HepG2 (cell line): ENCODE results near the gene NCOA7. TPM values are rescaled to one million over a fixed set of nuclear protein-coding genes. Genes with fewer than 3 reads are reported as not detected.

Source experiments
- CAMTA2 ChIP-seq: sonication (generic); formaldehyde crosslinking; IDR thresholded peaks from 2 replicates; pipeline ENCODE4 v1.4.0; 2020; ENCODE audit warnings: mild to moderate bottlenecking, missing genetic modification reagents, borderline replicate concordance
- CC2D1A ChIP-seq: sonication (generic); formaldehyde crosslinking; IDR thresholded peaks from 2 replicates; pipeline ENCODE4 v1.8.1; 2023; ENCODE audit warnings: mild to moderate bottlenecking, missing genetic modification reagents
- EEA1 ChIP-seq: sonication (generic); formaldehyde crosslinking; IDR thresholded peaks from 2 replicates; pipeline ENCODE4 v1.5.1; 2020; ENCODE audit warnings: mild to moderate bottlenecking, missing genetic modification reagents, borderline replicate concordance
- EP300 ChIP-seq, 3 experiments: sonication (generic) in 1 of 3; formaldehyde crosslinking in 1 of 3; IDR thresholded peaks; 2 replicates each; pipeline versions ENCODE4 v1.5.1 to v1.6.1; 2011 to 2020; ENCODE audit warnings: low read depth in 2 of 3, low read length in 2 of 3, borderline replicate concordance in 1 of 3, improper control_type of control experiment in 1 of 3, mild to moderate bottlenecking in 1 of 3, missing genetic modification reagents in 1 of 3, moderate library complexity in 1 of 3
- ETV6 ChIP-seq: sonication (generic); formaldehyde crosslinking; conservative IDR thresholded peaks from 2 replicates; pipeline ENCODE4 v1.4.0; 2020; ENCODE audit warnings: missing genetic modification reagents
- ISX ChIP-seq: sonication (generic); formaldehyde crosslinking; conservative IDR thresholded peaks from 2 replicates; pipeline ENCODE4 v1.5.0; 2020; ENCODE audit warnings: missing genetic modification reagents
- NCOA2 ChIP-seq: sonication (generic); formaldehyde crosslinking; IDR thresholded peaks from 2 replicates; pipeline ENCODE4 v1.8.0; 2022; ENCODE audit warnings: inconsistent platforms
- PHB2 ChIP-seq: fragments of 450-650 bp; IDR thresholded peaks from 2 replicates; pipeline ENCODE4 v1.6.1; 2018; ENCODE audit not compliant: partially characterized antibody
- RBM39 ChIP-seq: fragments of 200-400 bp; formaldehyde crosslinking; IDR thresholded peaks from one replicate; pipeline ENCODE4 v1.6.1; 2018; ENCODE audit warnings: antibody characterized with exemption, mild to moderate bottlenecking, low read depth, low read length; ENCODE audit not compliant: poor library complexity, severe bottlenecking
- SMARCE1 ChIP-seq: fragments of 450-650 bp; IDR thresholded peaks from 2 replicates; pipeline ENCODE4 v1.6.1; 2017; ENCODE audit warnings: borderline replicate concordance
- SRSF1 ChIP-seq: fragments of 200-400 bp; formaldehyde crosslinking; optimal IDR thresholded peaks from 2 replicates; pipeline ENCODE3; 2017; ENCODE audit warnings: mild to moderate bottlenecking, low read depth, low read length, moderate library complexity
- SRSF9 ChIP-seq: fragments of 200-400 bp; formaldehyde crosslinking; IDR thresholded peaks from 2 replicates; pipeline ENCODE4 v1.6.1; 2018; ENCODE audit warnings: borderline replicate concordance, mild to moderate bottlenecking, low read depth, low read length; ENCODE audit not compliant: insufficient read depth, poor library complexity, severe bottlenecking
- SRY ChIP-seq: sonication (generic); formaldehyde crosslinking; IDR thresholded peaks from 2 replicates; pipeline ENCODE4 v1.8.0; 2022; ENCODE audit warnings: mild to moderate bottlenecking, missing genetic modification reagents
- TGIF2 ChIP-seq: IDR thresholded peaks from 2 replicates; pipeline ENCODE4 v1.6.1; 2016; ENCODE audit warnings: control low read depth, missing compliant biosample characterization
- TOE1 ChIP-seq: sonication (generic); formaldehyde crosslinking; IDR thresholded peaks from 2 replicates; pipeline ENCODE4 v1.4.0; 2020; ENCODE audit warnings: mild to moderate bottlenecking, missing genetic modification reagents
- ZBTB7B ChIP-seq: sonication (generic); formaldehyde crosslinking; IDR thresholded peaks from 2 replicates; pipeline ENCODE4 v1.4.0; 2020; ENCODE audit warnings: missing genetic modification reagents
- ZFP82 ChIP-seq: sonication (generic); formaldehyde crosslinking; IDR thresholded peaks from 2 replicates; pipeline ENCODE4 v1.5.1; 2020; ENCODE audit warnings: mild to moderate bottlenecking, missing genetic modification reagents, borderline replicate concordance
- ZNF383 ChIP-seq: sonication (generic); formaldehyde crosslinking; IDR thresholded peaks from 2 replicates; pipeline ENCODE4 v1.4.0; 2020; ENCODE audit warnings: missing genetic modification reagents, mild to moderate bottlenecking, borderline replicate concordance
- ZNF546 ChIP-seq: sonication (generic); formaldehyde crosslinking; conservative IDR thresholded peaks from 2 replicates; pipeline ENCODE4 v1.8.1; 2023; ENCODE audit warnings: mild to moderate bottlenecking, missing genetic modification reagents
- ZNF563 ChIP-seq: sonication (generic); formaldehyde crosslinking; IDR thresholded peaks from 2 replicates; pipeline ENCODE4 v1.8.0; 2022; ENCODE audit warnings: mild to moderate bottlenecking, moderate library complexity, missing genetic modification reagents
- ZNF598 ChIP-seq: sonication (generic); formaldehyde crosslinking; IDR thresholded peaks from 2 replicates; pipeline ENCODE4 v1.5.1; 2020; ENCODE audit warnings: mild to moderate bottlenecking, missing genetic modification reagents, borderline replicate concordance
- ZNF605 ChIP-seq: sonication (generic); formaldehyde crosslinking; IDR thresholded peaks from 2 replicates; pipeline ENCODE4 v1.8.0; 2022; ENCODE audit warnings: mild to moderate bottlenecking, missing genetic modification reagents
- ZNF713 ChIP-seq: sonication (generic); formaldehyde crosslinking; IDR thresholded peaks from 2 replicates; pipeline ENCODE4 v1.4.0; 2020; ENCODE audit warnings: mild to moderate bottlenecking, missing genetic modification reagents
- polyA plus RNA-seq, 8 experiments: library from polyadenylated mRNA; depleted of rRNA in 3 of 8; stranded (reverse) in 7 of 8; unstranded in 1 of 8; fragments of >200 nt; fragmentation: Illumina TruSeq in 4 of 8; extraction: Trizol in 4 of 8; gene quantifications; 2 replicates each; pipeline versions ENCODE4 v1.2.1 to v1.2.3, GENCODE V29; 2011 to 2016; ENCODE audit warnings: low read depth in 4 of 8, missing spikeins in 1 of 8, mixed read lengths in 1 of 8; ENCODE audit not compliant: insufficient read depth in 1 of 8
- total RNA-seq, 5 experiments: library from RNA; depleted of rRNA; stranded (reverse); fragments of >200 nt; fragmentation: Illumina TruSeq; extraction: Trizol; gene quantifications; 2 replicates each; pipeline ENCODE4 v1.2.3, GENCODE V29; 2016; ENCODE audit warnings: low read depth in 1 of 5
- TF ChIP-seq, protein P1 (sequence below): sonication (generic); formaldehyde crosslinking; IDR thresholded peaks from 2 replicates; pipeline ENCODE4 v1.8.1; 2023; ENCODE audit warnings: mild to moderate bottlenecking, missing genetic modification reagents
- TF ChIP-seq, protein P2 (sequence below): IDR thresholded peaks from 2 replicates; pipeline ENCODE4 v1.6.1; 2016
- TF ChIP-seq, protein P3 (sequence below): sonication (generic); formaldehyde crosslinking; IDR thresholded peaks from 2 replicates; pipeline ENCODE4 v1.4.0; 2020; ENCODE audit warnings: mild to moderate bottlenecking, low read depth, missing genetic modification reagents
- TF ChIP-seq, protein P4 (sequence below): sonication (generic); formaldehyde crosslinking; IDR thresholded peaks from 2 replicates; pipeline ENCODE4 v1.8.0; 2022; ENCODE audit warnings: mild to moderate bottlenecking, missing genetic modification reagents

NCOA7 gene
- total and polyA plus RNA-seq, 2 of the 13 experiments (the other 11 are each of a cell fraction or from before 2014, with no cell fraction given): 13.6 to 20.8 TPM

DNA sequence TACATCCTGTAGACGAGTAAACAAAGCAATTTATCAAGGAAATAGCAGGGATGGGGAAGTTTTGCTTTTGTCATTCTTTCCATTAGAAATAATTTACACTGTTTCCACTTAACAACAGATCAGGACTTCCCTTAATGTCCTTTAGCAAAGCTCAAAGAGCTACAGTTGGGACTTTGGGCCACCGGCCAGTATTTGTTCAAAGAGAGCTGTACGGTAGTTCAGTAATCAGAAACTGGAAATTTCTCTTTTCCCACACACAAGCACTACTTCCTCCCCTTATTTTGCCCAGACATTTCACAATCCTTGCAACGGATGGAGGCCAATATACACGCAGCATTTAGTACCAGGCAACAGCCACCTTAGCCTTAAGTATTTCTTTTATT is 153.7 kb downstream of the NCOA7 start (continued):
- TF ChIP-seq, protein P1, sequence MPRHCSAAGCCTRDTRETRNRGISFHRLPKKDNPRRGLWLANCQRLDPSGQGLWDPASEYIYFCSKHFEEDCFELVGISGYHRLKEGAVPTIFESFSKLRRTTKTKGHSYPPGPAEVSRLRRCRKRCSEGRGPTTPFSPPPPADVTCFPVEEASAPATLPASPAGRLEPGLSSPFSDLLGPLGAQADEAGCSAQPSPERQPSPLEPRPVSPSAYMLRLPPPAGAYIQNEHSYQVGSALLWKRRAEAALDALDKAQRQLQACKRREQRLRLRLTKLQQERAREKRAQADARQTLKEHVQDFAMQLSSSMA (CRISPR knock-in tag): no peak
- peak; percentile 90 for TF ChIP-seq NCOA2 (CRISPR knock-in tag)
- no peak for TF ChIP-seq ISX
- TF ChIP-seq ZNF563 (CRISPR knock-in tag): no peak
- TF ChIP-seq ZNF546 (CRISPR knock-in tag): no peak
- TF ChIP-seq ZNF713 (CRISPR knock-in tag): no peak
- TF ChIP-seq, protein P2, sequence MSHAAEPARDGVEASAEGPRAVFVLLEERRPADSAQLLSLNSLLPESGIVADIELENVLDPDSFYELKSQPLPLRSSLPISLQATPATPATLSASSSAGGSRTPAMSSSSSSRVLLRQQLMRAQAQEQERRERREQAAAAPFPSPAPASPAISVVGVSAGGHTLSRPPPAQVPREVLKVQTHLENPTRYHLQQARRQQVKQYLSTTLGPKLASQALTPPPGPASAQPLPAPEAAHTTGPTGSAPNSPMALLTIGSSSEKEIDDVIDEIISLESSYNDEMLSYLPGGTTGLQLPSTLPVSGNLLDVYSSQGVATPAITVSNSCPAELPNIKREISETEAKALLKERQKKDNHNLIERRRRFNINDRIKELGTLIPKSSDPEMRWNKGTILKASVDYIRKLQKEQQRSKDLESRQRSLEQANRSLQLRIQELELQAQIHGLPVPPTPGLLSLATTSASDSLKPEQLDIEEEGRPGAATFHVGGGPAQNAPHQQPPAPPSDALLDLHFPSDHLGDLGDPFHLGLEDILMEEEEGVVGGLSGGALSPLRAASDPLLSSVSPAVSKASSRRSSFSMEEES (CRISPR knock-in tag): peak; percentile 61; the same call in 1 of the 2 replicates
- TF ChIP-seq CC2D1A (CRISPR knock-in tag): no peak
- TF ChIP-seq, protein P3, sequence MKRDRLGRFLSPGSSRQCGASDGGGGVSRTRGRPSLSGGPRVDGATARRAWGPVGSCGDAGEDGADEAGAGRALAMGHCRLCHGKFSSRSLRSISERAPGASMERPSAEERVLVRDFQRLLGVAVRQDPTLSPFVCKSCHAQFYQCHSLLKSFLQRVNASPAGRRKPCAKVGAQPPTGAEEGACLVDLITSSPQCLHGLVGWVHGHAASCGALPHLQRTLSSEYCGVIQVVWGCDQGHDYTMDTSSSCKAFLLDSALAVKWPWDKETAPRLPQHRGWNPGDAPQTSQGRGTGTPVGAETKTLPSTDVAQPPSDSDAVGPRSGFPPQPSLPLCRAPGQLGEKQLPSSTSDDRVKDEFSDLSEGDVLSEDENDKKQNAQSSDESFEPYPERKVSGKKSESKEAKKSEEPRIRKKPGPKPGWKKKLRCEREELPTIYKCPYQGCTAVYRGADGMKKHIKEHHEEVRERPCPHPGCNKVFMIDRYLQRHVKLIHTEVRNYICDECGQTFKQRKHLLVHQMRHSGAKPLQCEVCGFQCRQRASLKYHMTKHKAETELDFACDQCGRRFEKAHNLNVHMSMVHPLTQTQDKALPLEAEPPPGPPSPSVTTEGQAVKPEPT (CRISPR knock-in tag): no peak
- TF ChIP-seq PHB2: no peak
- TF ChIP-seq SRY (CRISPR knock-in tag): no peak
- TF ChIP-seq EEA1 (CRISPR knock-in tag): no peak
- TF ChIP-seq SMARCE1: no peak
- peak; percentile 77 for TF ChIP-seq ETV6 (CRISPR knock-in tag)
- TF ChIP-seq RBM39: no peak
- no peak for TF ChIP-seq SRSF9
- peak; percentile 55; the same call in 1 of the 2 replicates for TF ChIP-seq ZBTB7B (CRISPR knock-in tag)
- TF ChIP-seq ZFP82 (CRISPR knock-in tag): peak; percentile 80; the same call in 1 of the 2 replicates
- no peak for TF ChIP-seq ZNF598 (CRISPR knock-in tag)
- TF ChIP-seq, protein P4, sequence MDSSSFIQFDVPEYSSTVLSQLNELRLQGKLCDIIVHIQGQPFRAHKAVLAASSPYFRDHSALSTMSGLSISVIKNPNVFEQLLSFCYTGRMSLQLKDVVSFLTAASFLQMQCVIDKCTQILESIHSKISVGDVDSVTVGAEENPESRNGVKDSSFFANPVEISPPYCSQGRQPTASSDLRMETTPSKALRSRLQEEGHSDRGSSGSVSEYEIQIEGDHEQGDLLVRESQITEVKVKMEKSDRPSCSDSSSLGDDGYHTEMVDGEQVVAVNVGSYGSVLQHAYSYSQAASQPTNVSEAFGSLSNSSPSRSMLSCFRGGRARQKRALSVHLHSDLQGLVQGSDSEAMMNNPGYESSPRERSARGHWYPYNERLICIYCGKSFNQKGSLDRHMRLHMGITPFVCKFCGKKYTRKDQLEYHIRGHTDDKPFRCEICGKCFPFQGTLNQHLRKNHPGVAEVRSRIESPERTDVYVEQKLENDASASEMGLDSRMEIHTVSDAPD: no peak
- no peak for TF ChIP-seq CAMTA2 (CRISPR knock-in tag)
- no peak for TF ChIP-seq SRSF1
- no peak for TF ChIP-seq TGIF2
- TF ChIP-seq ZNF605 (CRISPR knock-in tag): no peak
- no peak for TF ChIP-seq ZNF383 (CRISPR knock-in tag)
- 0 out of 2 replicates have a peak, but pooled peaks have one; percentile 7 for TF ChIP-seq TOE1 (CRISPR knock-in tag)
- TF ChIP-seq EP300 (IDR thresholded peaks at IDR 0.05; ENCODE audit: low read depth in 2 of 2, low read length in 2 of 2): peak; percentile 56 to 88; a peak in 2 of 4 replicates
- peak; percentile 82 for TF ChIP-seq EP300 (CRISPR knock-in tag; IDR thresholded peaks at IDR 0.05; ENCODE audit: borderline replicate concordance)
